GM18505 (cell line): Measurements from ENCODE around the gene ING2.
"Not testable (repeated sequence)": the region's sequence is repeated elsewhere in the genome, so short reads cannot be mapped to it uniquely, and the experiment has no call there.

Experiments used
- ATAC-seq: cut with Tn5 transposase; IDR thresholded peaks from one replicate; pipeline ENCODE4 v1.9.1; 2021; ENCODE audit not compliant: unreplicated experiment
- POLR2A ChIP-seq: IDR thresholded peaks from 4 replicates; pipeline ENCODE4 v1.6.1; 2011; ENCODE audit warnings: borderline replicate concordance; ENCODE audit not compliant: insufficient read depth, insufficient read length; ENCODE audit errors: extremely low read depth

ING2 gene

DNA sequence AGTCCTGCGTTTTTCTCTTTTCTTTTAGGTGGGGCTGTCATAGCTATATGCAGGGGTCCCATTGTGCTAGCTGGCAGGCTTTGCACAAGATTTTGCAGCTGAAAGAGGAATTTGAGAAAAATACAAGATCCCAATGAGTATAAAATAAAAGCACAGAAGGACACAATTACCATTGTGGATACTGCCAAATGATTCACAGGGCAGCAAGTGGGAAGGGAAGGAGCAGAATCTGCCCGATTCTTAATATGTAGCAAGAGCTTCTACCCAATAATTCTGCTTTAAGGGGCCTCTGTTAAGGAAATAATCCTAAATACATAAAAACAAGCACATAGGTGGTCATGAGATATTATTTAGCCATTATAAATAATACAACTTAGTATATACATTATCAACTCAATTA, 25.9 kb upstream of the ING2 start:
- ATAC-seq, result no peak
- no peak for TF ChIP-seq POLR2A

GRCh38 chr4:183482515-183483095, 22.3 kb upstream of the ING2 start:
- not testable (repeated sequence) for ATAC-seq

DNA sequence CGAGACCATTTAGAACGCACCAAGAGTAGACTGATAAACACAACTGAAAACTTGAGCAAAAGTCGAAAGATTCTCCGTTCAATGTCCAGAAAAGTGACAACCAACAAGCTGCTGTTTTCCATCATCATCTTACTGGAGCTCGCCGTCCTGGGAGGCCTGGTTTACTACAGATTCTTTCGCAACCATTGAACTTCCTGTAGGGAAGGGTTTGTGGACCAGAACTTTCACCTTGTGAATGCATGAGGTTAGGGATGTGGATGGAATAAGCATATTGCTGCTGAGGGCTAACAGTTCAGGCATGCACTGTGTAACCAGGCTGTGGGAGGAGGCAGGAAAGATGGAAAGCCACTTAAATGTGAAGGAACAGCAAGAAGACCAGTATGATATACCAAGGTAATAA, 20.9 kb upstream of the ING2 start:
- no peak for TF ChIP-seq POLR2A
- ATAC-seq, result no peak

DNA sequence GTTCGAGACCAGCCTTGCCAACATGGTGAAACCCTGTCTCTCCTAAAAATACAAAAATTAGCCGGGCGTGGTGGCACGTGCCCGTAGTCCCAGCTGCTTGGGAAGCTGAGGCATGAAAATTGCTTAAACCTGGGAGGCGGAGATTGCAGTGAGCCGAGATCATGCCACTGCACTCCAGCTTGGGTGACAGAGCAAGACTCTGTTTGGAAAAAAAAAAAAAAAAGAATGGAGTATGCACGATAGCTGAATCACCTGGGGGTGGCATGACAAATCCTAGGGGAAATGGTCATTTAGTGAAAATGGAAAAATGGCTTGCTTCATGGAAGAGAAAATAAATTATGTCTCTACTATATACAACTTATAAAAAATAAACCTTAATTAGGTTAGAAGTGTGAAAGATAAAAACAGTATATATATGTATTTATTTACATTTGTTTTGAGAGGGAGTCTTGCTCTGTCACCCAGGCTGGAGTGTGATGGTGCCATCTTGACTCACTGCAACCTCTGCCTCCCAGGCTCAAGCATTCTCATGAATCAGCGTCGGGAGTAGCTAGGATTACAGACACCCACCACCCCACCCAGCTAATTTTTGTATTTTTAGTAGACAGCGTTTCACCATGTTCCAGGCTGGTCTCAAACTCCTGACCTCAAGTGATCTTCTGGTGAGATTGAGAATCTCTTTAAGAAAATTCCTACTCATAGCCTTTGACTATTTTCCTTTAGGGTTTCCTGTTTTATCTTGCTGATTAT, 19.3 kb upstream of the ING2 start:
- no peak for ATAC-seq
- TF ChIP-seq POLR2A, result no peak

DNA sequence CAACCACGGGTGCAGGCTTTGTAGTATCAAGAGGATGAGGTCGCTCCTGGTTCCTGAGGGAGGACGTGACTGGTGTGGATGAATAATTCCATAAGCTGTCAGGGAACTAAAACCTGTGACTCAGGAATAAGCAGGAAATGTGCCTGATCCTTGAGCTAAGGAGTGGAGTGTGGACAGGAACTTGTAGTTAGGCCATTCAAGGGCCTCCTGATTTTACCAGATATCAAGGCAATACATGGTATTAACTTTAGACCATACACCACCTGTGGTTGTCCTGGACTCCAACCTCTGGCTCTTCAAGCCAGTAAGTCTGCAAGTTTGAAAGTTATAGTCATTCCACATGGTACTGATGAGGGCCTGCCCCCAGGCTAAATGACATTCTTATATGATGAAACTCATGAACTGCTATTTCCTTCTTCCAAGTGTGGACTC, 12.1 kb upstream of the ING2 start:
- no peak for ATAC-seq
- no peak for TF ChIP-seq POLR2A

DNA sequence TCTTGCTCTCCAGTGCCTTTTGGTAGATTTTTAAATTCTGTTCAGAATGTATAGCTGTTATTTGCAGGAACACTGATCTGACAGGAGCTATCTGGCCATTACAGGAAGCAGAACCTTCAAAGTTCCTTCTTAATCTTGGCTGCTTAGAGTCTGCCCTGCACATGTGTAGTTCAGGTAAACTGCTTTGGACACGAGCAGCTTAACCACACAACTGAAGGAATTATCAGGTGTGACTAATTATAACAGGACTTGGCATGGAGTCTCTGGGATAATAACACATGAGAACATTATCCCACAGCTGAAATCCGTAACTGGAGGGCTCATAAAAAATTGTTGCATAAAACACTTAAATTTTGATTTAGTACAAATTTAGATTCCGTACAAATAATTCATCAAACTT, 11.6 kb upstream of the ING2 start:
- no peak for ATAC-seq
- TF ChIP-seq POLR2A, result no peak

GRCh38 chr4:183495184-183495583, 9.7 kb upstream of the ING2 start:
- no peak for TF ChIP-seq POLR2A
- ATAC-seq, result no peak

DNA sequence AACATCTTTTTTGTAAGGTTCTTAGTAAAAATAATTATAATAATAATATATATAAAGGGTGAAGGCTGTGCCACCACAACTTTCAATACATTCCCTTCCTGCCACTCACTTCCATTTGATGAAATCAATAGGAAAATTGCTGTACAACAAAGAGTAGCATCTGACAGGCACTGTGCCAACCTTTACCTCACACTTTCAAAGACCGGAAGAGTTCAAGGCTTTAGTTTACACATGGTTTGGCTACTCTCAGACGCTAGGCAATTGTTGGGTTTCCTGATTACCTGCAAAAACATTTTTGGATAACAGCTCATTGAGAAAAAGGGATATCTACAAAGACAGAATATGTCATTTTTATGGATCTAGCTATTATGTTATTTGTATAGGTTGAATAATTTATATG, 5.5 kb upstream of the ING2 start:
- no peak for ATAC-seq
- TF ChIP-seq POLR2A, result no peak

- ATAC-seq, result no peak
- TF ChIP-seq POLR2A, result no peak
Measured at GRCh38 chr4:183499801-183500200, 5.1 kb upstream of the ING2 start.

- no peak for ATAC-seq
- TF ChIP-seq POLR2A, result no peak
Measured at GRCh38 chr4:183503497-183504063, 1.3 kb upstream of the ING2 start.

DNA sequence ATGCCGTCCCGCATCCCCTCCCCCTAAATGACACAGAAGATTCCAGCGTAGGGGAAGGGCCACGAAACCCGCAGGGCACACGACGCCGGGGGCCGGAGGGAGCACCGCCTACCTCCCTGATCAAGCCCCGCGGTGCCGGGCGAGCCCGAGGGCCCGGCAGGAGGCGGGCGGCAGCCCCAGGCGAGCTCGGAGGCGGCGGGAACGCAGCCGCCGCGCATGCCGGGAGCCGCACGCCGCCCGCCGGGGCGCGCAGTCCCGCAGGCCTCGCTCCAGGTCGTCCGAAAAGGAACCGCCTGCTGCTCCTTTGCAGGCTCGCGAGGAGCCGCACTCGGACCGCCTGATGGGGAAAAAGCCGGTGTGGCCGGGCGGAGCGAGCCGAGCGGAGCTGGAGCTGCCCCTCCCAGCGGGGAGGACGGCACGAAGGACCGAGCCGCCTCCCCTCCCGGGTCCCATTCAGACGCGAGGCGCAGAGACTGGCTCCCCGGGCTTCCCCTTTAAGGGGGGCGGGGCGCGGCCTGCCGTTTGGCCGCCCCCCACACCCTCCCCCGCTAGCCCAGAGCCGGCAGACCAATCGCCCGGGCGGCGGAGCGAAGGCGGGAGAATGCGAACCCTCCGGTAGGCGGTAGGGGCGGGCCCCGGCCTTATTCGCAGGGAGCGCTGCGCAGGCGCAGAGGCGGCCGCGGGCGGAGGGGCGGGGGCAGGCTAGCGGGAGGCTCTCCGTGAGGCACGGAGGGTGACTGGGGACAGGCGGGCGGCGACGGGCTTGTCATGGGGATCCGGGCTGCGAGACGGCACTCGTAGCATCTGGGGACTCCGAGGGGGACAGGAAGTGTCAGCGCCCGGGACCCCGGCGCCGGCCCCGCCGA, 561 bp upstream of the ING2 start:
- peak; percentile 61 for TF ChIP-seq POLR2A
- peak; percentile 67 for ATAC-seq

GRCh38 chr4:183505611-183506388, 942 bp downstream of the ING2 start:
- peak; percentile 39 for ATAC-seq
- peak; percentile 87 for TF ChIP-seq POLR2A

DNA sequence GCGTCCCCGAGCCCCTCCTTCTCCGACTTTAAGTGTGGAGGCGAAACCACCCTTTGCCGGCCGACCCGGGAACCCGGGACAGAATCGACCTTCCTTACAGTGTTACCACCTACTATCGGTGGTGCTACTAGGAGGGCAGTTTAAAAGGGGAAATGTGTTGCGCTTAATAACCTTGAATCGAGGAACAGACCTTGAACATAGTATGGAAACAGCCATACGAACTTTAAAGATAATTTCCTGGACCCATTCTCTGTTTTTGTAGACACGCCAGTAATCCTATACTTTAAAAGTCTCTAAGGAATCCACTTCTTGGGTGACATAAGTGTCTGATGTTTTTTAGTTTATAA, 1.5 kb downstream of the ING2 start:
- TF ChIP-seq POLR2A, result no peak
- no peak for ATAC-seq

- no peak for ATAC-seq
- no peak for TF ChIP-seq POLR2A
Measured at GRCh38 chr4:183507925-183508696, 3.3 kb downstream of the ING2 start.
